Aorta (tissue), 5 donors: Measurements from ENCODE around the gene DLG1. TPM values are rescaled to one million over a fixed set of nuclear protein-coding genes. Genes with fewer than 3 reads are reported as not detected.

Experiments used
- ATAC-seq: fragments of 200-7000 bp; cut with Tn5 transposase; one replicate; pipeline ENCODE4 v1.9.1; 2022; ENCODE audit warnings: moderate library complexity; ENCODE audit not compliant: low FRiP score
- DNase-seq, 2 donors: peaks; one replicate each; pipeline ENCODE4 v3.0.0-alpha.2; 2020
- H3K27ac ChIP-seq, 2 donors: one replicate each; pipeline ENCODE4 v1.5.1; 2013; ENCODE audit warnings: low read length in 2 of 2, mild to moderate bottlenecking in 2 of 2, moderate library complexity in 2 of 2, control low read depth in 1 of 2, inconsistent platforms in 1 of 2, low read depth in 1 of 2
- H3K27me3 ChIP-seq, 2 donors: one replicate each; pipeline ENCODE4 v1.6.1; 2013; ENCODE audit warnings: control low read depth in 1 of 2, low read length in 1 of 2, mild to moderate bottlenecking in 1 of 2, moderate library complexity in 1 of 2; ENCODE audit not compliant: insufficient read depth in 2 of 2, control insufficient read depth in 1 of 2
- H3K36me3 ChIP-seq, 2 donors: one replicate each; pipeline ENCODE4 v1.6.1; 2013; ENCODE audit warnings: control low read depth in 1 of 2, low read length in 1 of 2, mild to moderate bottlenecking in 1 of 2; ENCODE audit not compliant: insufficient read depth in 2 of 2, control insufficient read depth in 1 of 2
- H3K4me1 ChIP-seq, 2 donors: one replicate each; pipeline ENCODE4 v1.6.1; 2013; ENCODE audit warnings: low read length in 2 of 2, control low read depth in 1 of 2, mild to moderate bottlenecking in 1 of 2, moderate library complexity in 1 of 2; ENCODE audit not compliant: insufficient read depth in 2 of 2, control insufficient read depth in 1 of 2
- H3K4me3 ChIP-seq, 2 donors: one replicate each; pipeline ENCODE4 v1.5.1; 2013; ENCODE audit warnings: low read length in 2 of 2, control low read depth in 1 of 2, mild to moderate bottlenecking in 1 of 2
- H3K9me3 ChIP-seq: one replicate; pipeline ENCODE4 v1.6.1; 2013; ENCODE audit warnings: mild to moderate bottlenecking, low read length; ENCODE audit not compliant: control insufficient read depth
- WGBS, 2 donors: extraction: QIAGEN DNeasy Blood & Tissue Kit; methylation state at CpG; one replicate each; pipeline ENCODE4 v1.1.7; 2013; 5-methylcytosine and 5-hydroxymethylcytosine counted together
- intact Hi-C, 2 donors: fragments of 100-400 bp; cut with DNase I; formaldehyde crosslinking; loops; one replicate each; pipeline versions ENCODE4 v1.14.2 to v1.15.0; 2022
- polyA plus RNA-seq, 2 donors: library from polyadenylated mRNA; stranded (reverse); fragments of 200-250 nt; gene quantifications; one replicate each; pipeline ENCODE4 v1.2.3, GENCODE V29; 2013
- total RNA-seq, 2 donors: library from RNA; stranded (reverse); fragmentation: NEBNext Ultra II Directional; extraction: Animal tissue kit (Norgen Biotek cat#: 25700); gene quantifications; one replicate each; pipeline ENCODE4 v1.2.1, GENCODE V29; 2021
- donor health status: healthy with polysubstance abuse.
- donor health status: Bipolar disorder and iron deficiency.
- donor health status: DM: no; HTN: no; CAD: no.
- donor health status: DM: no; HTN: no; CAD: no.
- donor health status: DM: yes; HTN: yes; CAD: no.

The DLG1 gene
- total and polyA plus RNA-seq, 4 donors, result 21.2 to 100 (median 51.9) TPM

GRCh38 chr3:197027896-197028727, 270.3 kb downstream of the DLG1 start:
- intact Hi-C loops, result no loop called here
- H3K4me3 ChIP-seq, result no peak overlapping the region
- H3K27ac ChIP-seq, result no peak overlapping the region
- no peaks in the 10 kb centered on the region for H3K4me1 ChIP-seq
- no peaks in the 10 kb centered on the region for H3K9me3 ChIP-seq
- ATAC-seq (peak; percentile 1), DNase-seq (peak; percentile 53 to 82)
- no peaks in the 10 kb centered on the region for H3K27me3 ChIP-seq
- 82% methylated on average over 20 to 22 of the region's 22 CpGs for WGBS, 2 donors
- H3K36me3 ChIP-seq, result no peaks in the 10 kb centered on the region

- intact Hi-C loops, result no loop called here
- peak; percentile 41 to 75 for DNase-seq
- WGBS, 2 donors, result 96 to 97% methylated on average over 28 to 29 of the region's 29 CpGs
- H3K9me3 ChIP-seq, result no peaks in the 10 kb centered on the region
- no peak for ATAC-seq
- H3K4me1 ChIP-seq, result no peaks in the 10 kb centered on the region
- H3K4me3 ChIP-seq, result no peak overlapping the region
- H3K36me3 ChIP-seq, result no peaks in the 10 kb centered on the region
- no peaks in the 10 kb centered on the region for H3K27me3 ChIP-seq
- no peak overlapping the region for H3K27ac ChIP-seq
These were observed 271.1 kb downstream of the DLG1 start for GRCh38 chr3:197027151-197027895.

DNA sequence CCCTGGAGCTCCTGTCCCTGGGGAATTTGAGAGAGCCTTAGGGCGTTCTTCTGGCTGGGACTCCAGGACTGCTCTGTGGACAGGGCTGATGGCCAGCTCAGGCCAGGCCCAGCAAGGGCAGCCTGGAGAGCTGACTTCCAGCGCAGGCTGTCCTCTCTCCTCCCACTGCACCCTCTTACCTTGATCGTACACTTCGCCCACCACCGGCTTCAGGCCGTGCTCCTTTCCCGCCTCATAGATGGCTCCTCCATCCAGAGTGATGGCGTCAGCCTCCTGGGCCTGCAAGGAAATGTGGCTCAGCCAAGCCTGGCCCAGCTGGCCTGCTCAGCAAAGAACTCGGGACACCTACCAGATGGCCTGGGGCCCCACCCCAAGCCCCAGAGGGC, 271.9 kb downstream of the DLG1 start:
- ATAC-seq (no peak), DNase-seq (no peak)
- Histone ChIP-seq H3K4me1 (no peaks in the 10 kb centered on the region), H3K36me3 (no peaks in the 10 kb centered on the region), H3K27ac (no peak overlapping the region), H3K9me3 (no peaks in the 10 kb centered on the region), H3K27me3 (no peaks in the 10 kb centered on the region), H3K4me3 (no peak overlapping the region)
- 89 to 90% methylated on average over 9 of the region's 9 CpGs for WGBS, 2 donors
- intact Hi-C loops, result no loop called here

DNA sequence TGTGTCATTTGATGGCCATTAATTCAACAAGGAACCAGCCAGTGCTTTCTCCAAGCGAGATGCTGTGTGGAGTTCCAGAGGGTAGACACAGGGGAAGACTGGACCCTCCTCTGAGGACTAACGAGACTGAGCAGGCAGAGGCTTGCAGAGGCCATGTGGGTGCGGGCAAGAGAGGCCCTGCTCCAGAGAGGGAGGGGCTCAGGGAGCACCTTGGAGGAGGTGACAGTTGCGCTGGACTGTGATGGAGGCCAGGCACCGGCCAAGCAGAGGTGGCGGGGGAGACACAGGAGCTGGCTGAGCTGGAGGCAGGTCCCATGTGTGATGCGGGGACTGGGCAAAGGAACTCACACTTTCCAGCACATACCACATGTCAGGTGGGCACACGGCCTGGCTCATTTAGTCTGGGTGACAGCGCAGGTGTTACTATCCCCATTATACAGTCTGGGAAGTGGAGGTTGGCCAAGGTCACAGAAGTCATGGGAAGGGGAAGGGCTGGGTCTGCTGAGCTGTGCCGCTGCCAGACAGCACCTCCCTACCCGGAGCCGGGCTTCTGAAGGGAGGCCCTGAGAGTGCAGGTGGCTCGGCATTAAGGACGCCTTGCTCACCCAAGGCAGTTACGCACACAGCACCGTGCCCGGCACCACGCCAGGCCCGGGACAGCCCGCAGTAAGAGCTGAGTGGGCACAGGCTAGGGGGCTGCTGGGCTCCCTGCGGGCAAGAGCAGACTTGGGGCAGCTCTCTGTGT, 272.5 kb downstream of the DLG1 start:
- intact Hi-C loops, result no loop called here
- Histone ChIP-seq H3K27ac (no peak overlapping the region), H3K27me3 (no peaks in the 10 kb centered on the region), H3K9me3 (no peaks in the 10 kb centered on the region), H3K36me3 (no peaks in the 10 kb centered on the region), H3K4me1 (no peaks in the 10 kb centered on the region), H3K4me3 (no peak overlapping the region)
- 94 to 95% methylated on average over 21 of the region's 21 CpGs for WGBS, 2 donors
- peak in 1 of 2 donors; percentile 42 for DNase-seq
- no peak for ATAC-seq

DNA sequence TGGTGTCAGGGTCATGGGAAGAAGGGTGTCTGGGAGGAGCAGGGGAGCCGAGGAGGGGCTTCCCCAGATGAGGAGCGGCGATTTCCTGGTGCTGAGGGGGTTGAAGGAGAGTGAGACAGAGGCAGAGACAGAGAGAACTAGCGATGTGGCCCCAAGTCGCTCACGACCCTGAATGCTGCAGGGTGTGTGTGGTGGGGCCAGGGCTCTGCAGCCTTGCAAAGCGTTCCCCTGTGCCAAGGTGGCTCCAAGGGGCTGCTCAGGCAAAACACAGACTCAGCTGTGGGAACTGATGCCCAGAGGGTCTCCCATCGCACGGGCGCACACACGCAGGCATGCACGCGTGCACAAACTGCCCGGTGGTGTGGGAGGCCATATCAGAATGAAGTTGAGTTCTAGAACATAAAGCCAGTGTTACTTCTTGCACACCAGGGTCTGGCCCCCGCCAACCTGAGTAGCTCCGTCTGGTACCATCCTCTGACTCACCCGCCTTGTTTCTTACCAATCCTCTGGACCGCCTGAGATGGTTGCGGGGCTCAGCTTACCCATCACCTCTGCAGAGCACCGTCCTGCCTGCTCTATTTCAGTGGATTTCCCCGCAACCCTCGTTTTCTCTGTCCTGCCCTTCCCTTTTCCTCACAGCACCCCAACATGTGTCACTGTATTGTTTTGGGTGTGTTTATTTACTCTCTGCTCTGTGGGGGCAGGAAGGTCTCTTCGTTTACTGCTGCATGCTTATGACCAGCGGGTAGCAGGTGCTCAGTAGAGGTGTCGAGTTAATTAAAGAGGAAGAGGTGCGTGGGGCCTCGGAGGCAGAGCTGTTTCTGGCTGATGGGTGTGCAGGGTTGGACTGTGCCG, 273.3 kb downstream of the DLG1 start:
- Histone ChIP-seq H3K36me3 (no peaks in the 10 kb centered on the region), H3K27ac (no peak overlapping the region), H3K27me3 (no peaks in the 10 kb centered on the region), H3K9me3 (no peaks in the 10 kb centered on the region), H3K4me1 (no peaks in the 10 kb centered on the region), H3K4me3 (no peak overlapping the region)
- ATAC-seq (no peak), DNase-seq (no peak)
- intact Hi-C loops, result no loop called here
- WGBS, 2 donors, result 92 to 93% methylated on average over 28 of the region's 28 CpGs

GRCh38 chr3:197023998-197024651, 274.3 kb downstream of the DLG1 start:
- no peak for ATAC-seq
- no peak overlapping the region for H3K4me3 ChIP-seq
- 73 to 79% methylated on average over 23 to 36 of the region's 36 CpGs for WGBS, 2 donors
- no peaks in the 10 kb centered on the region for H3K9me3 ChIP-seq
- DNase-seq, result no peak
- no peak overlapping the region for H3K27ac ChIP-seq
- no peaks in the 10 kb centered on the region for H3K4me1 ChIP-seq
- intact Hi-C loops, result no loop called here
- no peaks in the 10 kb centered on the region for H3K27me3 ChIP-seq
- H3K36me3 ChIP-seq, result no peaks in the 10 kb centered on the region

DNA sequence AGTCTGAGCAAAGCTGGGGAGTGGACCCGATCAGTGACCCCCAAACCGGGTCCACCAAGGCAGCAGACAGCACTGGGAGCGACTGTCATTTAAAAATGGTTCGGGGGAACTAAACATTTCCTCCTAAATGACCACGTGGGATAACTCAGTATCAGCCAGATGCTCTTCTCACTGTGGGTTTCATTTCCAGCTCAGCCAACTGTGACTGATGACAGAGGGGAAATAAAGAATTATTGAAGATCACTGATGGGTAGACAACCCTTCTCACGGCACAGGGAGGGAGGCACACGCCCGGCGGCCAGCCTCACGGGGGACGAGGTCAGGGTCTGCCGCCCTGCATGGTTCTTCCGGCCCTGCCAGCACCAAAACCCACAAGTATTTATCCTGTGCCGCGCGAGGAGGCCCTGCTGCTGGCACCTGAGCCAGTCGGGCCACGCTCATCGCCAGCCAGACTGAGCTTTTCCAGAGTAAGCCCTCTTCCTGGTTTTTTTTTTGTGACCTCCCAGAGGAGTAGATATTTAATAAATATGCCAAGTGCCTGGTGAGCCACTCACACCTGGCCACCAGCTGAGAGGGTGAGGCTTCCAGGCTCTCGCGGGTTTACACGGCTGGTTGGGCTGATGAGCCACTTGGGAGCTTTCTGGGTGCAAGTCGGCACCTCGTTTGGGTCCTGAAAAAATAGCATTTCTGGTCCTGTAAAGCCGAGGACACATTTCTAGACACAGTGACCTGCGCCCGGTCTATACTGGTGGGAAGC, 275.0 kb downstream of the DLG1 start:
- ATAC-seq (no peak), DNase-seq (peak in 1 of 2 donors; percentile 42)
- WGBS, 2 donors, result 57 to 73% methylated on average over 27 of the region's 27 CpGs
- H3K9me3 ChIP-seq, result no peaks in the 10 kb centered on the region
- H3K4me1 ChIP-seq, result no peaks in the 10 kb centered on the region
- no peak overlapping the region for H3K27ac ChIP-seq
- no peak overlapping the region for H3K4me3 ChIP-seq
- intact Hi-C loops, result no loop called here
- H3K27me3 ChIP-seq, result no peaks in the 10 kb centered on the region
- no peaks in the 10 kb centered on the region for H3K36me3 ChIP-seq
